SJSA1 (cell line): ENCODE measurements around the gene JARID2. TPM values are rescaled to one million over a fixed set of nuclear protein-coding genes. Genes with fewer than 3 reads are reported as not detected.
"Not testable (repeated sequence)": the region's sequence is repeated elsewhere in the genome, so short reads cannot be mapped to it uniquely, and the experiment has no call there.

Experiments
- DNase-seq, 2 experiments: peaks; one replicate each; pipeline ENCODE4 v3.0.0-alpha.2; 2015 to 2020; ENCODE audit warnings: low spot score in 2 of 2, low read depth in 1 of 2
- H3K27ac ChIP-seq: fragments of 250-450 bp; sonication (Bioruptor Pico); 2 replicates; pipeline ENCODE4 v1.5.1; 2020; ENCODE audit warnings: mild to moderate bottlenecking, moderate library complexity
- H3K27me3 ChIP-seq: fragments of 250-450 bp; sonication (Bioruptor Pico); replicated peaks from 2 replicates; pipeline ENCODE4 v1.5.1; 2020; ENCODE audit warnings: mild to moderate bottlenecking, moderate library complexity
- H3K36me3 ChIP-seq: fragments of 250-450 bp; sonication (Bioruptor Pico); 2 replicates; pipeline ENCODE4 v1.5.1; 2020; ENCODE audit warnings: mild to moderate bottlenecking
- H3K4me1 ChIP-seq: fragments of 250-450 bp; sonication (Bioruptor Pico); replicated peaks from 2 replicates; pipeline ENCODE4 v1.6.1; 2021; ENCODE audit warnings: mild to moderate bottlenecking
- H3K4me3 ChIP-seq: fragments of 250-450 bp; sonication (Bioruptor Pico); 2 replicates; pipeline ENCODE4 v1.5.1; 2020; ENCODE audit warnings: mild to moderate bottlenecking
- H3K9me3 ChIP-seq: fragments of 250-450 bp; sonication (Bioruptor Pico); replicated peaks from 2 replicates; pipeline ENCODE4 v1.5.1; 2020; ENCODE audit warnings: mild to moderate bottlenecking
- total RNA-seq: library from RNA; depleted of rRNA; stranded (reverse); fragments of >200 nt; shearing (Covaris generic); gene quantifications from 2 replicates; pipeline ENCODE4 v1.2.3, GENCODE V29; 2014

The JARID2 gene
- total RNA-seq, 1 experiment from 2014 or later: 7.0 TPM

- not testable (repeated sequence) for H3K27ac ChIP-seq
Measured at GRCh38 chr6:15323611-15324010, 77.7 kb downstream of the JARID2 start.

DNA sequence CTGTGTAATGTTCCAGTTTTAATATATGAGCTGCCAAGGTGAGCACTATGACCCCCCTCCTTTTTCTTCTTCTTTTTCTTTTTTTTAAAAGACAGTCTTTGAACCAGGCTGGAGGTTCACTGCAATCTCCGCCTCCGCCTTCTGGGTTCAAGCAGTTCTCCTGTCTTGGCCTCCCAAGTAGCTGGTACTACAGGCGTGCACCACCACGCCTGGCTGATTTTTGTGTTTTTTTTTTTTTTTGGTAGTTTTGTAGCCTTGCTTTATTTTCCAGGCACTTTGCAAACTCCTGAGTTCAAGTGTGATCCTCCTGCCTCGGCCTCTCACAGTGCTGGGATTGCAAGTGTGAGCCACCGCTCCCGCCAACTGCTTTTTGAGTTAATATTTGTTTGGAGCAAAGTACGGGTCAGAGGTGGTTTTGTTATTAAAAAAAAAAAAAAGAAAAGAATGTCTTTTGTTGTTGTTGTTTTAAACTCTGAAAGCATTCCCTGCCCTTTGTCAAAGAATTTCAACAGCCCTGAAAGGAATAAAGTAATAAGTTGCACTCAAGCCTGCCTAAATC lies 78.6 kb downstream of the JARID2 start:
- no peak overlapping the region for H3K27ac ChIP-seq
- DNase-seq: no peak
- H3K27me3 ChIP-seq: no peaks in the 10 kb centered on the region
- H3K4me3 ChIP-seq: no peak overlapping the region
- H3K36me3 ChIP-seq: no peaks in the 10 kb centered on the region
- H3K9me3 ChIP-seq: no peaks in the 10 kb centered on the region
- peaks cover 42% of the 10 kb centered on the region for H3K4me1 ChIP-seq

More at GRCh38 chr6:15323611-15324010, 77.7 kb downstream of the JARID2 start:
- not testable (repeated sequence) for H3K4me3 ChIP-seq, H3K9me3 ChIP-seq, H3K36me3 ChIP-seq, DNase-seq, H3K27me3 ChIP-seq
- peaks cover 42% of the 10 kb centered on the region for H3K4me1 ChIP-seq

GRCh38 chr6:15325540-15325955 lies 79.7 kb downstream of the JARID2 start:
- no peak overlapping the region for H3K27ac ChIP-seq
- no peaks in the 10 kb centered on the region for H3K9me3 ChIP-seq
- no peaks in the 10 kb centered on the region for H3K36me3 ChIP-seq
- H3K4me1 ChIP-seq: peaks cover 48% of the 10 kb centered on the region
- H3K27me3 ChIP-seq: no peaks in the 10 kb centered on the region
- H3K4me3 ChIP-seq: no peak overlapping the region
- DNase-seq: no peak

DNA sequence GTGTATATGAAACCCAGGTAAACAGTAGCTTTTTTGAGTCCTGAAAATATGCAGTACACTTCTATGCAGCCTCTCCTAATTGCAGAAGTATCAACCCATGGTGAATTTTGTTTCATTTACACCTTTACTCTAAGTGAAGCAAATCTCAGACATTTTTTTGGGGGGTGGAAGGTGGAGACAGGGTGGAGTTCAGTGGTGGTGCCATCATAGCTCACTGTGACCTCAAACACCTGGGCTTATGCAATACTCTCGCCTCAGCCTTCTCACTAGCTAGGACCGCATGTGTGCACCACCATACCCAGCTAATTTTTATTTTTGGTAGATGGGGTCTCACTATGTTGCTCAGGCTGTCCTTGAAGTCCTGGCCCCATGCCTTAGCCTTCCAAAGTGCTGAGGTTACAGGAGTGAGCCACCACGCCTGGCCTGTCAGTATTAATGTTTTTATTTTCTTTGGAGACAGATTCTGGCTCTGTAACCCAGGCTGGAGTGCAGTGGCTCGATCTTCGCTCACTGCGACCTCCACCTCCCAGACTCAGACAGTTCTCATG lies 80.3 kb downstream of the JARID2 start:
- peaks cover 53% of the 10 kb centered on the region for H3K4me1 ChIP-seq
- no peak for DNase-seq
- no peaks in the 10 kb centered on the region for H3K9me3 ChIP-seq
- no peak overlapping the region for H3K27ac ChIP-seq
- no peak overlapping the region for H3K4me3 ChIP-seq
- H3K36me3 ChIP-seq: no peaks in the 10 kb centered on the region
- no peaks in the 10 kb centered on the region for H3K27me3 ChIP-seq

- Histone ChIP-seq H3K4me1 (peaks cover 65% of the 10 kb centered on the region), H3K36me3 (no peaks in the 10 kb centered on the region), H3K27me3 (no peaks in the 10 kb centered on the region), H3K4me3 (no peak overlapping the region), H3K9me3 (no peaks in the 10 kb centered on the region), H3K27ac (no peak overlapping the region)
- peak in 1 of 2 experiments; percentile 20 for DNase-seq
Measured at GRCh38 chr6:15327271-15327670, 81.4 kb downstream of the JARID2 start.

DNA sequence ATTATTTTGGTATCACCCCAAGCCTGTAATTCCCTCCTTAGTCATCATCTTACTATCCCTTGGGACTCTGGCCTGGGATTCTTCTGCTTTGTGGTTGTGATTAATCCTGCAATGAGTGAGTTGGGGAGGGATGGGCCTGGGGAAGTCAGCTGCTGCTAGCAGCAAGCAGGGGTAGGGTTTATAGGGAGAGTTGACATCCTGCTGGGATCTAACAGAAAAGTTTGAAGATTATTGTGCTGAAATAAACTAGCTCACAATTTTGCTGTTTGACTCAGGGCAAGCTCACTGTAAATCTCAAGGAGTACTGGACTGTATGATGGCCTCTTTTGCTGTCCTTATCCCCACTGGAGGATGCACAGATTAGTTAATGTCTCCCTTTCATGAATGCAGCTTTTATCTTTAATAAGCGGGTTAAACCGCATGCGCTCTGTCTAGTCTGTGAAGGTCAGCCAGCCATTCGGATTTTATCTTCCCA lies 83.4 kb downstream of the JARID2 start:
- H3K9me3 ChIP-seq: no peaks in the 10 kb centered on the region
- H3K36me3 ChIP-seq: no peaks in the 10 kb centered on the region
- peak overlapping the region; percentile 77 for H3K27ac ChIP-seq
- DNase-seq: peak; percentile 85 to 87
- no peak overlapping the region for H3K4me3 ChIP-seq
- no peaks in the 10 kb centered on the region for H3K27me3 ChIP-seq
- H3K4me1 ChIP-seq: peaks cover 58% of the 10 kb centered on the region

GRCh38 chr6:15330174-15330944 lies 84.5 kb downstream of the JARID2 start:
- Histone ChIP-seq H3K4me1 (peaks cover 54% of the 10 kb centered on the region), H3K36me3 (no peaks in the 10 kb centered on the region), H3K4me3 (no peak overlapping the region), H3K27ac (peak overlapping the region; percentile 77), H3K27me3 (no peaks in the 10 kb centered on the region), H3K9me3 (no peaks in the 10 kb centered on the region)
- peak; percentile 87 to 90 for DNase-seq

DNA sequence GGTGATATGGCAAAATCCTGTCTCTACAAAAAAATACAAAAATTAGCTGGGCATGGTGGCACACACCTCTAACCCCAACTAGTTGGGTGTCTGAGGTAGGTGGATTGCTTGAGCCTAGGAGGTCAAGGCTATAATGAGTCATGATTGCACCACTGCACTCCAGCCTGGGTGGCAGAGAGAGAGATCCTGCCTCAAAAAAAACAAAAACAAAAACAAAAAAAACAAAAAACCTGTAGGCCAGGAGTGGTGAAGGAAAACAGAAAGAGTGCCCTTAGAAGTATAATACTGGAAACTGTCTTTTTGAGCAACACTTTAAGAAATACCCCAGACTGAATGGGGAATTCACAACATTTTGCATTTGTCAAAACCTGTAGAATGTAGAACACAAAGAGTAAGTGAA lies 85.3 kb downstream of the JARID2 start:
- no peaks in the 10 kb centered on the region for H3K9me3 ChIP-seq
- peak overlapping the region; percentile 77 for H3K27ac ChIP-seq
- no peaks in the 10 kb centered on the region for H3K36me3 ChIP-seq
- H3K4me1 ChIP-seq: peaks cover 54% of the 10 kb centered on the region
- H3K4me3 ChIP-seq: no peak overlapping the region
- H3K27me3 ChIP-seq: no peaks in the 10 kb centered on the region
- peak; percentile 52 to 83 for DNase-seq

- no peaks in the 10 kb centered on the region for H3K27me3 ChIP-seq
- no peaks in the 10 kb centered on the region for H3K36me3 ChIP-seq
- peaks cover 54% of the 10 kb centered on the region for H3K4me1 ChIP-seq
- H3K9me3 ChIP-seq: no peaks in the 10 kb centered on the region
- no peak for DNase-seq
- peak overlapping the region; percentile 77 for H3K27ac ChIP-seq
- no peak overlapping the region for H3K4me3 ChIP-seq
Measured at GRCh38 chr6:15331629-15332251, 85.9 kb downstream of the JARID2 start.

GRCh38 chr6:15332446-15332845 lies 86.6 kb downstream of the JARID2 start:
- Histone ChIP-seq H3K27ac (no peak overlapping the region), H3K27me3 (no peaks in the 10 kb centered on the region), H3K36me3 (no peaks in the 10 kb centered on the region), H3K9me3 (no peaks in the 10 kb centered on the region), H3K4me3 (no peak overlapping the region), H3K4me1 (peaks cover 47% of the 10 kb centered on the region)
- DNase-seq: no peak

DNA sequence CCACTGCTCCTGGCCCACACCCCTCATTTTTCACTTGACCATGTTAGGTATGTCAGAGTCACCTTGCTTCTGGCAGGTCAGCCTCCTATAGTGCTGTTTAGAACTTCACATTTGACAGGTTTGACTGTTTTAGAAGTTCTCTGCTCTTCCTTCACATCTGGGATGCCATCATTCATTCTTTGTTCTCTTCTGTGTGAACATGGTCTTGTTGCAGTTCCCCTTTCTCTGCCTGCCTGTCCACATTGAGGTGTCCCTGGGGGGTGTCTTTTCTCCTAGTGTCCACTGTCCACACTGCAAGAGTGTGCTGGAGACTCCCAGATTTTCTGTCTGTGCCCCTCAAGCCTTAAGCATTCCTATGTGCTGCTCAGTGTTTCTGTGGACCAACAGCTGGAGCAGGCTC lies 89.5 kb downstream of the JARID2 start:
- H3K4me1 ChIP-seq: peaks cover 23% of the 10 kb centered on the region
- H3K9me3 ChIP-seq: no peaks in the 10 kb centered on the region
- no peak for DNase-seq
- no peaks in the 10 kb centered on the region for H3K36me3 ChIP-seq
- H3K4me3 ChIP-seq: no peak overlapping the region
- no peak overlapping the region for H3K27ac ChIP-seq
- no peaks in the 10 kb centered on the region for H3K27me3 ChIP-seq

DNA sequence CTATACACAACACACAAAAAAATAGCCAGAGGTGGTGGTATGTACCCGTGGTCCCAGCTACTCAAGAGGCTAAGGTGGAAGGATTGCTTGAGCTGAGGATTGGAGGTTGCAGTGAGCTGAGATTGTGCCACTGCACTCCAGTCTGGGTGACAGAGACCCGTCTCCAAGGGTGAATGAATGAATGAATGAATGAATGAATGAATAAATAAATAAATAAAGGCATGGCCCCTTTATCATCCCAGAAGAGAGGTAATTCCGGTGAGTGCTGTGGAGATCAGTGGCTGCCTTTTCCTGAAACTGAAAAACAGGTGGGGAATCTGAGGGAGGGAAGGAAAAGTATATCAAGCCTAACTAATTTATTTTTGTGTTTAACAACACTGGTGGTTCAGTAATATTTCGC lies 90.0 kb downstream of the JARID2 start:
- Histone ChIP-seq H3K36me3 (no peaks in the 10 kb centered on the region), H3K9me3 (no peaks in the 10 kb centered on the region), H3K27ac (no peak overlapping the region), H3K4me3 (no peak overlapping the region), H3K4me1 (peaks cover 23% of the 10 kb centered on the region), H3K27me3 (no peaks in the 10 kb centered on the region)
- no peak for DNase-seq

GRCh38 chr6:15336900-15337560 lies 91.2 kb downstream of the JARID2 start:
- H3K4me3 ChIP-seq: no peak overlapping the region
- no peaks in the 10 kb centered on the region for H3K36me3 ChIP-seq
- peaks cover 23% of the 10 kb centered on the region for H3K4me1 ChIP-seq
- H3K27ac ChIP-seq: no peak overlapping the region
- H3K27me3 ChIP-seq: no peaks in the 10 kb centered on the region
- H3K9me3 ChIP-seq: no peaks in the 10 kb centered on the region
- DNase-seq: no peak
